HG03139 (cell line): Measurements from ENCODE around the gene TTLL4.

ENCODE experiments used
- ATAC-seq: cut with Tn5 transposase; IDR thresholded peaks from one replicate; pipeline ENCODE4 v1.9.1; 2021; ENCODE audit not compliant: unreplicated experiment

The TTLL4 gene

GRCh38 chr2:218711550-218711929 lies 905 bp downstream of the TTLL4 start:
- ATAC-seq = no peak

- no peak for ATAC-seq
Measured at GRCh38 chr2:218713922-218714321, 3.3 kb downstream of the TTLL4 start.

GRCh38 chr2:218716070-218716469 lies 5.4 kb downstream of the TTLL4 start:
- ATAC-seq = no peak

GRCh38 chr2:218717262-218717661 lies 6.6 kb downstream of the TTLL4 start:
- no peak for ATAC-seq

- ATAC-seq = no peak
Measured at GRCh38 chr2:218718058-218718457, 7.4 kb downstream of the TTLL4 start.

GRCh38 chr2:218719457-218719856 lies 8.8 kb downstream of the TTLL4 start:
- ATAC-seq = no peak

GRCh38 chr2:218720048-218721041 lies 9.7 kb downstream of the TTLL4 start:
- ATAC-seq = no peak

GRCh38 chr2:218721488-218721887 lies 10.9 kb downstream of the TTLL4 start:
- ATAC-seq = no peak

GRCh38 chr2:218721934-218722333 lies 11.3 kb downstream of the TTLL4 start:
- no peak for ATAC-seq

GRCh38 chr2:218722419-218722818 lies 11.8 kb downstream of the TTLL4 start:
- ATAC-seq = no peak

- ATAC-seq = no peak
Measured at GRCh38 chr2:218722876-218723785, 12.5 kb downstream of the TTLL4 start.

- no peak for ATAC-seq
Measured at GRCh38 chr2:218726004-218726574, 15.5 kb downstream of the TTLL4 start.

GRCh38 chr2:218727502-218728165 lies 17.0 kb downstream of the TTLL4 start:
- ATAC-seq = no peak

GRCh38 chr2:218729640-218730039 lies 19.0 kb downstream of the TTLL4 start:
- ATAC-seq = no peak

GRCh38 chr2:218732052-218732760 lies 21.6 kb downstream of the TTLL4 start:
- no peak for ATAC-seq

- ATAC-seq = no peak
Measured at GRCh38 chr2:218732761-218733158, 22.1 kb downstream of the TTLL4 start.

- ATAC-seq = no peak
Measured at GRCh38 chr2:218733171-218734021, 22.8 kb downstream of the TTLL4 start.

- no peak for ATAC-seq
Measured at GRCh38 chr2:218734190-218734975, 23.7 kb downstream of the TTLL4 start.
